Activated naive CD4-positive, alpha-beta T cell treated with anti-CD3 and anti-CD28 coated beads, Interleukin-2, amount 10 ng/mL, durations not matched to agents 7 days and 5 days (primary cell): ENCODE results near the gene ADAMTS19.
"Not testable (repeated sequence)": the region's sequence is repeated elsewhere in the genome, so short reads cannot be mapped to it uniquely, and the experiment has no call there.

Experiments used
- CTCF ChIA-PET: fragments of 350-600 bp; sonication (Branson Sonifier 250); formaldehyde crosslinking; loops from one replicate; lab custom pipeline; 2021; ENCODE audit warnings: antibody characterized with exemption; lab: Charles Lee
- DNase-seq: peaks from one replicate; pipeline ENCODE4 v3.0.0-alpha.2; 2020
- H3K27ac Mint-ChIP-seq: one replicate; pipeline ENCODE4 v1.8.0; 2021; ENCODE audit warnings: mild to moderate bottlenecking, moderate library complexity, mixed read lengths
- H3K27me3 Mint-ChIP-seq: one replicate; pipeline ENCODE4 v1.8.0; 2021; ENCODE audit warnings: mild to moderate bottlenecking, mixed read lengths
- H3K36me3 Mint-ChIP-seq: one replicate; pipeline ENCODE4 v1.8.0; 2021; ENCODE audit warnings: mixed read lengths
- H3K4me1 Mint-ChIP-seq: one replicate; pipeline ENCODE4 v1.8.0; 2021; ENCODE audit warnings: mixed read lengths
- H3K4me3 Mint-ChIP-seq: one replicate; pipeline ENCODE4 v1.8.0; 2021; ENCODE audit warnings: mild to moderate bottlenecking, moderate library complexity, mixed read lengths
- H3K9me3 Mint-ChIP-seq: one replicate; pipeline ENCODE4 v1.8.0; 2021; ENCODE audit warnings: mixed read lengths

Gene ADAMTS19, protein sequence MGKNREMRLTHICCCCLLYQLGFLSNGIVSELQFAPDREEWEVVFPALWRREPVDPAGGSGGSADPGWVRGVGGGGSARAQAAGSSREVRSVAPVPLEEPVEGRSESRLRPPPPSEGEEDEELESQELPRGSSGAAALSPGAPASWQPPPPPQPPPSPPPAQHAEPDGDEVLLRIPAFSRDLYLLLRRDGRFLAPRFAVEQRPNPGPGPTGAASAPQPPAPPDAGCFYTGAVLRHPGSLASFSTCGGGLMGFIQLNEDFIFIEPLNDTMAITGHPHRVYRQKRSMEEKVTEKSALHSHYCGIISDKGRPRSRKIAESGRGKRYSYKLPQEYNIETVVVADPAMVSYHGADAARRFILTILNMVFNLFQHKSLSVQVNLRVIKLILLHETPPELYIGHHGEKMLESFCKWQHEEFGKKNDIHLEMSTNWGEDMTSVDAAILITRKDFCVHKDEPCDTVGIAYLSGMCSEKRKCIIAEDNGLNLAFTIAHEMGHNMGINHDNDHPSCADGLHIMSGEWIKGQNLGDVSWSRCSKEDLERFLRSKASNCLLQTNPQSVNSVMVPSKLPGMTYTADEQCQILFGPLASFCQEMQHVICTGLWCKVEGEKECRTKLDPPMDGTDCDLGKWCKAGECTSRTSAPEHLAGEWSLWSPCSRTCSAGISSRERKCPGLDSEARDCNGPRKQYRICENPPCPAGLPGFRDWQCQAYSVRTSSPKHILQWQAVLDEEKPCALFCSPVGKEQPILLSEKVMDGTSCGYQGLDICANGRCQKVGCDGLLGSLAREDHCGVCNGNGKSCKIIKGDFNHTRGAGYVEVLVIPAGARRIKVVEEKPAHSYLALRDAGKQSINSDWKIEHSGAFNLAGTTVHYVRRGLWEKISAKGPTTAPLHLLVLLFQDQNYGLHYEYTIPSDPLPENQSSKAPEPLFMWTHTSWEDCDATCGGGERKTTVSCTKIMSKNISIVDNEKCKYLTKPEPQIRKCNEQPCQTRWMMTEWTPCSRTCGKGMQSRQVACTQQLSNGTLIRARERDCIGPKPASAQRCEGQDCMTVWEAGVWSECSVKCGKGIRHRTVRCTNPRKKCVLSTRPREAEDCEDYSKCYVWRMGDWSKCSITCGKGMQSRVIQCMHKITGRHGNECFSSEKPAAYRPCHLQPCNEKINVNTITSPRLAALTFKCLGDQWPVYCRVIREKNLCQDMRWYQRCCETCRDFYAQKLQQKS

DNA sequence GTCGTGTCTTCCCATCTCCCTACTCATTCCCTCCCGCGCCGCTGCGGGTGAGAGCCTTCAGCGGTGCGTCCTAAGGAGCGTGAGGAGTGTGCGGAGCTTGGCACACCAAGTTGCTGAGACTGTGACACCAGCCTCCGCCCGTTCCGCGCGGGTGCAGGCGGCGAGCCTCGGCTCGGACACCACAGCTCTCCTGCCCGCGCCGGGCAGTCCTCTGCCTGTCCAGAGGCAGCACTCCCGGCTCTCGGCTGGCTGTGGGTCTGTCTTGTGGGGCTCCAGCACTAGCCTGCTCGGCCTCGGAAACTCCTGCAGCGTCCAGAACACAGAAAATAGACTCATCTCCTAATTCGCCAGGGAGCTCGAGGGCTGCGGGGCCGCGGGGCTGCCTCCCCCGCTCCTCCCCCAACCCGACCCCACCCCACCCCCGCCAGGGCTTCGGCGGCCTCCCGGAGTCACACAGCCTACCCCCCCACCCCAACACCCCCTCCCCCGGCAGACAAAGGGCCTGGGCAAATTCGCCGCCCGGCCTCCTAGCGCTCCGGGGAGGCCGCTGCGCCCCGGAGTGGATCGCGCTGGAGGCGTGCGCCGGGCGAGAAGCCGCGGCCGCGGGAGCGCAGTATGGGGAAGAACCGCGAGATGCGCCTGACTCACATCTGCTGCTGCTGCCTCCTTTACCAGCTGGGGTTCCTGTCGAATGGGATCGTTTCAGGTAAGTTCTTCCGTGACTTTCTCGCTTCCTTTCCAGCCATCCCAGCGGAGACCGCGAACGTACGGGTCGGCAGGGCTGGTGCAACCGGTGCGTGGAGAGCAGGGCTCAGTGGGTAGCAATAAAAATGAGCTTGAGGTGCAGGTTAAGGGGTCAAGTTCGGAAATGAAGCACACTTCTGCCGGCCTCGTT is at the start of gene ADAMTS19:
TSS of gene ADAMTS19 (plus strand) at position 522 of the 895 bp plus-strand sequence. CDS start at position 616, 94 bp downstream.
- no peak for DNase-seq
- Mint-ChIP-seq H3K4me3 (peak within 1 kb of the TSS; percentile 18), H3K36me3 (peaks cover 1% of the 10 kb centered on the region), H3K4me1 (peaks cover 11% of the 10 kb centered on the region), H3K27me3 (peaks cover 39% of the 10 kb centered on the region), H3K27ac (no peak within 1 kb of the TSS), H3K9me3 (no peaks in the 10 kb centered on the region)
- CTCF ChIA-PET: no interaction called here

DNA sequence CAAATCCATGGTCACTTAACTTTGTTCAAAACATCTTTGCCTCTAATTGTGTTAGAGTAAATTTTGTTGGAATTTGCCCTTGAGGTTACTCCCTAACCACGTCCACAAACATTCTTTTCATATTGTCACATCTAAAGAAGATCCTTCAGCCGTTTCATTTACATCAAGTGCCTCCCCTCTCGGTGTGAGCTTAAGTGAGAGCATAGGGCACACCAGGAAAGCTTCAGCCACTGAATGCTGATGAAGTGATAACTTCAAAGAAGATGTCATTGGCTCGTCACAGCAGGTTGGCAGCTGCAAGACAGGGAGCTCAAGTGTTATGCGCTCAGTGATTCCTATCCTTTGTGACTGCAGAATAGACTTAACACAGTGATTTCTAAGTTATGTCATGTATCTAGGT is 49.6 kb upstream of the ADAMTS19 start:
- H3K36me3 Mint-ChIP-seq: no peaks in the 10 kb centered on the region
- no peaks in the 10 kb centered on the region for H3K4me1 Mint-ChIP-seq
- no peaks in the 10 kb centered on the region for H3K27me3 Mint-ChIP-seq
- H3K4me3 Mint-ChIP-seq: no peak overlapping the region
- H3K27ac Mint-ChIP-seq: no peak overlapping the region
- H3K9me3 Mint-ChIP-seq: peaks cover 2% of the 10 kb centered on the region
- CTCF ChIA-PET: no interaction called here
- no peak for DNase-seq

DNA sequence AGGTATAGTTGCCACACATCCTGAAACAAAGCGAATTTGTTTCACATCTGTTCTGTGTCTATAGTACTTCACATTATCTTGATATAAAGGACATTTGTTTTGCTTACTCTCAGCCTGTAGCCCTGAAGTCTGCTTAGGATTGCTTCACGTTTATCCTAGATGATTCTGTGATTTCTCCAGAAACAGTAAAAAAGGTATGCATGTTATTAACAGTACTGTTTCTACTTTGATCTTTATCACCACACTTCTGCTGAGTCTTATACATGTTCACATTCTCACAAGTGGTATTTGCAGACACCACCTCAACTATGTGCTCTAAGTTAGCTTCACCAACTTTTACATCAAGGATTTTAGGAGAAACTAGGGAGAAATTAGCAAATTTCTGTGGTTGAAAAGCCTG is 47.4 kb upstream of the ADAMTS19 start:
- H3K27ac Mint-ChIP-seq: no peak overlapping the region
- no peaks in the 10 kb centered on the region for H3K27me3 Mint-ChIP-seq
- DNase-seq: no peak
- CTCF ChIA-PET: no interaction called here
- H3K4me3 Mint-ChIP-seq: no peak overlapping the region
- H3K36me3 Mint-ChIP-seq: no peaks in the 10 kb centered on the region
- no peaks in the 10 kb centered on the region for H3K4me1 Mint-ChIP-seq
- H3K9me3 Mint-ChIP-seq: peaks cover 3% of the 10 kb centered on the region

DNA sequence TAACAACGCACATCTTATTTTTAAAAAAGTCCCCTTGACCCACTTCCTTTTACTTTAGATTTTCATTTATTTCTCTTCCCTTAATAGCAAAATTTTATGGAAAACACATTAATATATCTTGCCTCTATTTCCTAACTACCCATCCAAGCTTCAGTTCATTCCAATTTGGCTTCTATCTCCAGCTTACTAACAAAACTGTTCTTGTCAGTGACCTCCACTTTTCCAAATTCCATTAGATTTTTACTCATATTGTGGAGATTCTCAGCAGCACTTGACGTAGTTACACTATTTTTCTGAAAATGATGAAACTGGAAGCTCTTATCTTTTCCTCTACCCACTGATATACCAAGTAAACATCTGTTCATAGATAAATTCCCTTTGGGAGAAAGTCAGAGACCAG is 46.5 kb upstream of the ADAMTS19 start:
- Mint-ChIP-seq H3K36me3 (no peaks in the 10 kb centered on the region), H3K27ac (no peak overlapping the region), H3K27me3 (no peaks in the 10 kb centered on the region), H3K4me3 (no peak overlapping the region), H3K4me1 (no peaks in the 10 kb centered on the region), H3K9me3 (peaks cover 3% of the 10 kb centered on the region)
- no peak for DNase-seq
- CTCF ChIA-PET: no interaction called here

DNA sequence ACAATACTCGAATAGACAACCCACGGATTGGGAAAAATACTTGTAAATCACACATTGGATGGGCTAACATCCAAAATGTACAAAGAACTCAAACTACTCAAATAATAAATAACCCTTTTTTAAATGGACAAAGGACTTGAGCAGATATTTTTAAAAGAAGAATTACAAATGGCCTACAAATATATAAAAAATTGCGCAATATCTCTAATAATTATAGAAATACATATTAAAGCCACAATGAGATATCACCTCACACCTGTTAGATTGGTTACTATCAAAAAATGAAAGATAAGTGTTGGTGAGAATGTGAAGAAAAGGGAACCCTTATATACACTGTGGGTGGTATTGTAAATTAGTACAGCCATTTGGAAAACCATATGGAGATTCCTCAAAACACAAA is 40.8 kb upstream of the ADAMTS19 start:
- Mint-ChIP-seq H3K4me3 (no peak overlapping the region), H3K9me3 (peaks cover 3% of the 10 kb centered on the region), H3K27ac (no peak overlapping the region), H3K4me1 (no peaks in the 10 kb centered on the region), H3K27me3 (no peaks in the 10 kb centered on the region), H3K36me3 (no peaks in the 10 kb centered on the region)
- CTCF ChIA-PET: no interaction called here
- DNase-seq: no peak

DNA sequence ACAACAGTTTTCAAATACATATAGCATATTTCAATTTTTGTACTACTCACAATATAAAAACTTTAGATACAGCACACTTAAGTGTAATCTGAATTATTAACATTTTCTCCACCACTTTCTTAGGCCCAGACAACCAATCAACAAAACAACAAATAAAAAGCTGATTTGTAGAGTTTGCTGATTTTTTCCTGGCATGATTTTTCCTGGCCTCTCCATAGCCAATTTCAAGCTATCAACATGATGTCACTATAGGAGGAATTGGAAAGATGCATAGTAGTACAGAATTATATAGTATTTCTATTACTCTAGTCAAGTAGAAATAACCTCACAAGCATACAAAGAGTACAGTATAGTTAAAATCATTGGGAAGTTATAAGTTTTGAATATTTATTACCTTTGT is 35.1 kb upstream of the ADAMTS19 start:
- no peak for DNase-seq
- H3K27ac Mint-ChIP-seq: no peak overlapping the region
- no peaks in the 10 kb centered on the region for H3K4me1 Mint-ChIP-seq
- H3K36me3 Mint-ChIP-seq: no peaks in the 10 kb centered on the region
- H3K27me3 Mint-ChIP-seq: no peaks in the 10 kb centered on the region
- no peak overlapping the region for H3K4me3 Mint-ChIP-seq
- peaks cover 1% of the 10 kb centered on the region for H3K9me3 Mint-ChIP-seq
- CTCF ChIA-PET: no interaction called here

DNA sequence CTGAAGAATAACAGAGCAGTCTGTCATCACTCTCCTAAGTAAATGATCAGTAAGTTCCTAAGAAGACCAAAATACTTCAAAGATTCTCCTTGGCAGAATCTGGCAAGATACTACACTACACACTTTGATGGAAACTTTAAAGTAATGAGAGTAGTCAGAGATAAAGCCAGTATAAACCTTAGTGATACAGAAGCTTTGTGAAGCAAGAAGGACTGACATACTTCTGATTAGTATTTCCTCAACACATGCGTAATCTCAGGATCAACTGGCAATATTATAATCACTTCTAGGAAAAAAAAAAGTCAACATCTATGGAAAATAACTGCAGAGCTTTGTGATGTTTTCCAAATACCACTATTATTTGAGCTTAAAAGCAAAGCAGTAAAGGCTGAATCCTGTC is 34.0 kb upstream of the ADAMTS19 start:
- DNase-seq: no peak
- Mint-ChIP-seq H3K4me3 (no peak overlapping the region), H3K36me3 (no peaks in the 10 kb centered on the region), H3K4me1 (no peaks in the 10 kb centered on the region), H3K9me3 (peaks cover 1% of the 10 kb centered on the region), H3K27me3 (no peaks in the 10 kb centered on the region), H3K27ac (no peak overlapping the region)
- CTCF ChIA-PET: interaction anchor here (0.6 kb wide), 1 partner anchor 585 kb away, joined by 3 read pairs; no protein-coding TSS in a partner anchor

DNA sequence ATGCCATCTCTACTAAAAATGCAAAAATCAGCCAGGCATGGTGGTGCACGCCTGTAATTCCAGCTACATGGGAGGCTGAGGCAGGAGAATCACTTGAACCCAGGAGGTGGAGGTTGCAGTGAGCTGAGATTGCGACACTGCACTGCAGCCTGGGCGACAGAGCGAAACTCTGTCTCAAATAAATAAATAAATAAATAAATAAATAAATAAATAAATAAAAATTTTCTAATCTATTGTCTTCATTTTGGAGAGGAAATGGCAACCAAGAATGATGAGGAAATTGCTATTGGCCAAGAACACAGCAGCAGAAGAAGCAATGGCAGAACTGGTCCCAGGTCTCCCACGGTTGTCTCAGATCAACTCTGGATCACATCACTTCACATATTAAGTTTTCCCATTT is 31.5 kb upstream of the ADAMTS19 start:
- H3K4me3 Mint-ChIP-seq, H3K9me3 Mint-ChIP-seq, H3K4me1 Mint-ChIP-seq, CTCF ChIA-PET, DNase-seq, H3K36me3 Mint-ChIP-seq, H3K27ac Mint-ChIP-seq, H3K27me3 Mint-ChIP-seq: not testable (repeated sequence)

DNA sequence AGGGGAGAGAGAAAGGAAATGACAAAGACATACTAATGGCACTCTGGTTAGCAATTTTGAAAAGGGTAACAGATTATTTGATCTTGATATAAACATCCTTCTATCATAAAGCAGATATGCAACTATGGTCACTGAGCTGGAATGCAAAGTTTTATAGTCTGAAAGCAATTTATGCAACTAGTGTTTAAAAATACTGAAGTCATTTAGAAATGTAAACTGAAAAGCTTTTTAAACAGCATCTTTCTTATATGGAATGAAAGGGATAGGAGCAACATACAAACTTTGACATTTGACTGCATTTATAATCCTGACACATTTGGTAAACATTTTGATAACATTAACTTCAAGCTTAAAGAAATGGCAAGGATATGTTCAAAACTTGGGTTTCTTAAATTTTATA is 28.7 kb upstream of the ADAMTS19 start:
- peaks cover 1% of the 10 kb centered on the region for H3K9me3 Mint-ChIP-seq
- no peak overlapping the region for H3K4me3 Mint-ChIP-seq
- no peak for DNase-seq
- no peaks in the 10 kb centered on the region for H3K4me1 Mint-ChIP-seq
- CTCF ChIA-PET: no interaction called here
- no peaks in the 10 kb centered on the region for H3K27me3 Mint-ChIP-seq
- no peaks in the 10 kb centered on the region for H3K36me3 Mint-ChIP-seq
- H3K27ac Mint-ChIP-seq: no peak overlapping the region

- Mint-ChIP-seq H3K4me3 (no peak overlapping the region), H3K27ac (no peak overlapping the region), H3K9me3 (no peaks in the 10 kb centered on the region), H3K36me3 (no peaks in the 10 kb centered on the region), H3K4me1 (no peaks in the 10 kb centered on the region), H3K27me3 (no peaks in the 10 kb centered on the region)
- no peak for DNase-seq
- CTCF ChIA-PET: no interaction called here
These were observed 21.8 kb upstream of the ADAMTS19 start for GRCh38 chr5:129438322-129438721.

DNA sequence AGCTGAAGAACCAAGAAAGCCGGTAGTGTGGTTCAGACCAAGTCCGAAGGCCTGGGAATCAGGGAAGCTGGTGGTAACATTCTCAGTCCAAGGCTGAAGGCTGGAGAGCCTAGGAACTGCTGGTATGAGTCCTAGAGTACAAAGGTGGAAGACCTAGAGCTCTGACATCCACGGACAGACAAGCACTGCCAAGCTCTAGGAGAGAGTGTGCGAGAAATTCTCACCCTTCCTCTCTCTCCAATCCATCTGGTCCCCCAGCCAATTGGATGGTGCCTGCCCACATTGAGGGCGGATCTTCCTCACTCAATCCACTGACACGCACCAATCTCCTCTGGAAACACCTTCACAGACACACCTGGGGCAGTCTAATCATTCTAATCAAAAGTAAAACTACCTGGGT is 19.7 kb upstream of the ADAMTS19 start:
- H3K4me1 Mint-ChIP-seq: no peaks in the 10 kb centered on the region
- no peaks in the 10 kb centered on the region for H3K27me3 Mint-ChIP-seq
- no peak for DNase-seq
- H3K27ac Mint-ChIP-seq: no peak overlapping the region
- no peaks in the 10 kb centered on the region for H3K36me3 Mint-ChIP-seq
- CTCF ChIA-PET: no interaction called here
- no peak overlapping the region for H3K4me3 Mint-ChIP-seq
- no peaks in the 10 kb centered on the region for H3K9me3 Mint-ChIP-seq

DNA sequence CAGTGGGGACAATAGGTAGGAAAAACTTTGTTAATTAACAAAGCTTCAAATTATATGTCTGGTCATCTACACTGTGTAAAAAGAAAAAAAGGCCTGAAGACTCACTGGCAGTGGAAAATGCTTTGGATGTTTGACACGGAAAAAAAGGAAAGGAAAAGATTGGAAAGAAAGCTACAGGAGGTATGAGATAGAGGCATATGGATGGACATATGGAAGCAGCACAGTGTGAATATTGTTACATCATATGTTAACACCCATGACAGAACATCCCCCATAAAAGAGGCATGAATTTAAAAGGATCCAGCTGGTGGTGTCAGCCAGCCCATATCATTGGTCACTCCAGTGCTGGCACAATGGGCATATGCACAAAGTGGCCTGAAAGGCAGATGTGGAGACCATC is 19.0 kb upstream of the ADAMTS19 start:
- no peak for DNase-seq
- no peaks in the 10 kb centered on the region for H3K4me1 Mint-ChIP-seq
- H3K4me3 Mint-ChIP-seq: no peak overlapping the region
- CTCF ChIA-PET: no interaction called here
- H3K27ac Mint-ChIP-seq: no peak overlapping the region
- no peaks in the 10 kb centered on the region for H3K36me3 Mint-ChIP-seq
- H3K27me3 Mint-ChIP-seq: no peaks in the 10 kb centered on the region
- no peaks in the 10 kb centered on the region for H3K9me3 Mint-ChIP-seq

DNA sequence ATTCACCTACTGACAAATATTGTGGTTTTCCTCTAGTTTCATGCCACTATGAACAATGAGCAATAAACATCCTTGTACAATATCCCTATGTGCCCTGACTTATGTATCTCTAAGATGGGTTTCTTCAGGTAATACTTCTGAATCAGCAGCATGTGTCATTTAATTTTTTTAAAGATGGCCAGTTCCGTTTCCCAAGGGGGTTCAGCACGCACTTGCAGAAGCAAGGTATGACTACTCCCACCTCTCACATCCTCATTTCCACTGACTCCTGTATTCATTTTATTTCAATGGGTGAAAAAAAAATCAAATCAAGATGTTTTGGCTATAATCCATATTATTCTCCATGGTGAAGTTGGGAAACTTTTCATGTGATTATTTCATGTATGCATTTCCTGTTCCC is 14.7 kb upstream of the ADAMTS19 start:
- no peak for DNase-seq
- CTCF ChIA-PET: no interaction called here
- no peak overlapping the region for H3K4me3 Mint-ChIP-seq
- H3K36me3 Mint-ChIP-seq: no peaks in the 10 kb centered on the region
- H3K27me3 Mint-ChIP-seq: no peaks in the 10 kb centered on the region
- no peak overlapping the region for H3K27ac Mint-ChIP-seq
- no peaks in the 10 kb centered on the region for H3K9me3 Mint-ChIP-seq
- no peaks in the 10 kb centered on the region for H3K4me1 Mint-ChIP-seq
